ENCODE data around the gene CD63.

Gene CD63

GRCh38 chr12:55736780-55737580 lies 8.2 kb upstream of the CD63 start:
- Histone ChIP-seq H3K79me2 (peaks cover 11% of the 10 kb centered on the region), H3K36me3 (ENCODE audit: control insufficient read depth, insufficient read depth, low read length) (no peaks in the 10 kb centered on the region), H3K27ac (peak overlapping the region; percentile 69), H3K27me3 (ENCODE audit: control insufficient read depth, insufficient read depth, low read length) (no peaks in the 10 kb centered on the region), H2AFZ (peak overlapping the region; percentile 91), H3K9me3 (ENCODE audit: control insufficient read depth, low read length) (no peaks in the 10 kb centered on the region), H3K9ac (no peak overlapping the region), H3K4me1 (peaks cover 14% of the 10 kb centered on the region), H3K4me2 (ENCODE audit: low read length) (peak overlapping the region; percentile 81), H3K4me3 (ENCODE audit: low read depth, low read length) (peak overlapping the region; percentile 17)
- TF ChIP-seq CTCF (IDR thresholded peaks at IDR 0.05), result peak; percentile 98

- Histone ChIP-seq H3K4me3 (ENCODE audit: low read depth, low read length) (no peak overlapping the region), H3K9me3 (ENCODE audit: control insufficient read depth, low read length) (no peaks in the 10 kb centered on the region), H3K27ac (no peak overlapping the region), H3K4me2 (ENCODE audit: low read length) (no peak overlapping the region), H3K79me2 (peaks cover 11% of the 10 kb centered on the region), H3K4me1 (peaks cover 14% of the 10 kb centered on the region), H3K27me3 (ENCODE audit: control insufficient read depth, insufficient read depth, low read length) (no peaks in the 10 kb centered on the region), H3K9ac (no peak overlapping the region), H3K36me3 (ENCODE audit: control insufficient read depth, insufficient read depth, low read length) (no peaks in the 10 kb centered on the region), H2AFZ (no peak overlapping the region)
- TF ChIP-seq CTCF (IDR thresholded peaks at IDR 0.05), result no peak
Observed at GRCh38 chr12:55736076-55736475, 7.3 kb upstream of the CD63 start.

- no peak overlapping the region for H3K9ac ChIP-seq
- no peaks in the 10 kb centered on the region for H3K27me3 ChIP-seq (ENCODE audit: control insufficient read depth, insufficient read depth, low read length)
- peaks cover 11% of the 10 kb centered on the region for H3K79me2 ChIP-seq
- no peaks in the 10 kb centered on the region for H3K36me3 ChIP-seq (ENCODE audit: control insufficient read depth, insufficient read depth, low read length)
- no peak overlapping the region for H2AFZ ChIP-seq
- H3K9me3 ChIP-seq (ENCODE audit: control insufficient read depth, low read length), result no peaks in the 10 kb centered on the region
- H3K4me3 ChIP-seq (ENCODE audit: low read depth, low read length), result no peak overlapping the region
- TF ChIP-seq CTCF (IDR thresholded peaks at IDR 0.05), result no peak
- peaks cover 18% of the 10 kb centered on the region for H3K4me1 ChIP-seq
- H3K27ac ChIP-seq, result no peak overlapping the region
- H3K4me2 ChIP-seq (ENCODE audit: low read length), result no peak overlapping the region
Observed at GRCh38 chr12:55734595-55734994, 5.8 kb upstream of the CD63 start.

- no peaks in the 10 kb centered on the region for H3K27me3 ChIP-seq (ENCODE audit: control insufficient read depth, insufficient read depth, low read length)
- no peak overlapping the region for H3K27ac ChIP-seq
- no peak overlapping the region for H2AFZ ChIP-seq
- no peaks in the 10 kb centered on the region for H3K36me3 ChIP-seq (ENCODE audit: control insufficient read depth, insufficient read depth, low read length)
- H3K79me2 ChIP-seq, result peaks cover 11% of the 10 kb centered on the region
- H3K4me2 ChIP-seq (ENCODE audit: low read length), result no peak overlapping the region
- TF ChIP-seq CTCF (IDR thresholded peaks at IDR 0.05), result no peak
- no peak overlapping the region for H3K9ac ChIP-seq
- H3K4me1 ChIP-seq, result peaks cover 15% of the 10 kb centered on the region
- H3K9me3 ChIP-seq (ENCODE audit: control insufficient read depth, low read length), result no peaks in the 10 kb centered on the region
- no peak overlapping the region for H3K4me3 ChIP-seq (ENCODE audit: low read depth, low read length)
Observed at GRCh38 chr12:55733858-55734257, 5.0 kb upstream of the CD63 start.

Measured in parathyroid adenoma (tissue), 2 donors.